Uterus (tissue), 2 donors: ENCODE results near the gene GNAL.

Experiments
- POLR2A ChIP-seq, 2 donors: fragments of 450-650 bp; IDR thresholded peaks; one replicate each; pipeline ENCODE4 v1.6.1; 2016; ENCODE audit warnings: antibody characterized with exemption in 2 of 2, mild to moderate bottlenecking in 1 of 2, moderate library complexity in 1 of 2
- TF ChIP-seq, protein P1 (sequence below), 4 experiments: fragments of 200-600 bp in 2 of 4; fragments of 450-650 bp in 2 of 4; sonication (generic) in 2 of 4; IDR thresholded peaks; one replicate each; pipeline ENCODE4 v1.5.1; 2016 to 2019; ENCODE audit warnings: antibody characterized with exemption in 4 of 4, mild to moderate bottlenecking in 2 of 4, moderate library complexity in 1 of 4

DNA sequence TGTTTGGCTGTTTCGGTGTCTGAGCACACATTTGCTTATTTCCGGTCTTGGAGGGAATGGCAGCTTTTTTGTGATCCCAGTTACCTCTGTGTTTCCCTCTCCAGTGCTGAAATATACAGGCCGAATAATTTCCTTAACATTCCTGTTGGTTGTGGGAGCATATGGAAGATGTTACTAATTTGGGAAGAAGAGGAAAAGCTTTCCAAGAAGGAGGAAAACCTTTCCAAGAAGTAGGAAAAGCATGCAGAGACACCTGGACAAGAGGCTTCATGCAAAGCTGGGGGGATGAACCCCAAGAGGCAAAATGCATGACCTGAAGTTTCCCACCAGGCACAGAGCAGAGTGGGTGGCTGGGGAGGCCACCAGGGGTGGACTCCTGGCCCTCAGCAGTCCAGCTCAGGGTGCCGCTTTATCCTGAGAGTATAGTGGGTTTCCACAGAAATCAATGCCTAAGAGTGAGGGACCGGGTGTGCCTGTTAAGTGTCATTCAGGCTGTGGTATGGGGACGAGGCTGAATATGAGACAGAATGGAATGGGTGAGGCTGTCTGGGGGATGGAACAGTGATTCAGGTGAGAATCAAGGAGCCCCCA, 25.5 kb upstream of the GNAL start:
- no peak for TF ChIP-seq POLR2A (IDR thresholded peaks at IDR 0.05)
- TF ChIP-seq, protein P1, sequence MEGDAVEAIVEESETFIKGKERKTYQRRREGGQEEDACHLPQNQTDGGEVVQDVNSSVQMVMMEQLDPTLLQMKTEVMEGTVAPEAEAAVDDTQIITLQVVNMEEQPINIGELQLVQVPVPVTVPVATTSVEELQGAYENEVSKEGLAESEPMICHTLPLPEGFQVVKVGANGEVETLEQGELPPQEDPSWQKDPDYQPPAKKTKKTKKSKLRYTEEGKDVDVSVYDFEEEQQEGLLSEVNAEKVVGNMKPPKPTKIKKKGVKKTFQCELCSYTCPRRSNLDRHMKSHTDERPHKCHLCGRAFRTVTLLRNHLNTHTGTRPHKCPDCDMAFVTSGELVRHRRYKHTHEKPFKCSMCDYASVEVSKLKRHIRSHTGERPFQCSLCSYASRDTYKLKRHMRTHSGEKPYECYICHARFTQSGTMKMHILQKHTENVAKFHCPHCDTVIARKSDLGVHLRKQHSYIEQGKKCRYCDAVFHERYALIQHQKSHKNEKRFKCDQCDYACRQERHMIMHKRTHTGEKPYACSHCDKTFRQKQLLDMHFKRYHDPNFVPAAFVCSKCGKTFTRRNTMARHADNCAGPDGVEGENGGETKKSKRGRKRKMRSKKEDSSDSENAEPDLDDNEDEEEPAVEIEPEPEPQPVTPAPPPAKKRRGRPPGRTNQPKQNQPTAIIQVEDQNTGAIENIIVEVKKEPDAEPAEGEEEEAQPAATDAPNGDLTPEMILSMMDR (IDR thresholded peaks at IDR 0.05): no peak
